Fibroblast of mammary gland (primary cell): ENCODE data around the gene CELA1.
"Not testable (repeated sequence)": the region's sequence is repeated elsewhere in the genome, so short reads cannot be mapped to it uniquely, and the experiment has no call there.

Source experiments
- DNase-seq: peaks from one replicate; pipeline ENCODE4 v3.0.0-alpha.2; 2010; ENCODE audit warnings: low read depth
- H3K4me3 ChIP-seq: 2 replicates; pipeline ENCODE4 v1.5.1; 2011; ENCODE audit warnings: low read depth, mild to moderate bottlenecking, low read length, moderate library complexity; ENCODE audit not compliant: control insufficient read depth
- TF ChIP-seq, protein P1 (sequence below): conservative IDR thresholded peaks from 2 replicates; pipeline ENCODE4 v1.5.1; 2011; ENCODE audit warnings: low read depth, low read length, inconsistent platforms; ENCODE audit not compliant: control insufficient read depth, insufficient read depth

The CELA1 gene

GRCh38 chr12:51320695-51321320 lies 25.7 kb downstream of the CELA1 start:
- DNase-seq = peak; percentile 53
- H3K4me3 ChIP-seq = no peak overlapping the region

GRCh38 chr12:51320311-51320694 lies 26.2 kb downstream of the CELA1 start:
- no peak overlapping the region for H3K4me3 ChIP-seq
- TF ChIP-seq, protein P1, sequence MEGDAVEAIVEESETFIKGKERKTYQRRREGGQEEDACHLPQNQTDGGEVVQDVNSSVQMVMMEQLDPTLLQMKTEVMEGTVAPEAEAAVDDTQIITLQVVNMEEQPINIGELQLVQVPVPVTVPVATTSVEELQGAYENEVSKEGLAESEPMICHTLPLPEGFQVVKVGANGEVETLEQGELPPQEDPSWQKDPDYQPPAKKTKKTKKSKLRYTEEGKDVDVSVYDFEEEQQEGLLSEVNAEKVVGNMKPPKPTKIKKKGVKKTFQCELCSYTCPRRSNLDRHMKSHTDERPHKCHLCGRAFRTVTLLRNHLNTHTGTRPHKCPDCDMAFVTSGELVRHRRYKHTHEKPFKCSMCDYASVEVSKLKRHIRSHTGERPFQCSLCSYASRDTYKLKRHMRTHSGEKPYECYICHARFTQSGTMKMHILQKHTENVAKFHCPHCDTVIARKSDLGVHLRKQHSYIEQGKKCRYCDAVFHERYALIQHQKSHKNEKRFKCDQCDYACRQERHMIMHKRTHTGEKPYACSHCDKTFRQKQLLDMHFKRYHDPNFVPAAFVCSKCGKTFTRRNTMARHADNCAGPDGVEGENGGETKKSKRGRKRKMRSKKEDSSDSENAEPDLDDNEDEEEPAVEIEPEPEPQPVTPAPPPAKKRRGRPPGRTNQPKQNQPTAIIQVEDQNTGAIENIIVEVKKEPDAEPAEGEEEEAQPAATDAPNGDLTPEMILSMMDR = no peak
- no peak for DNase-seq

More at GRCh38 chr12:51320695-51321320, 25.7 kb downstream of the CELA1 start:
- TF ChIP-seq, protein P1 = no peak

GRCh38 chr12:51318846-51319599 lies 27.5 kb downstream of the CELA1 start:
- H3K4me3 ChIP-seq = no peak overlapping the region
- no peak for DNase-seq
- TF ChIP-seq, protein P1 = no peak

DNA sequence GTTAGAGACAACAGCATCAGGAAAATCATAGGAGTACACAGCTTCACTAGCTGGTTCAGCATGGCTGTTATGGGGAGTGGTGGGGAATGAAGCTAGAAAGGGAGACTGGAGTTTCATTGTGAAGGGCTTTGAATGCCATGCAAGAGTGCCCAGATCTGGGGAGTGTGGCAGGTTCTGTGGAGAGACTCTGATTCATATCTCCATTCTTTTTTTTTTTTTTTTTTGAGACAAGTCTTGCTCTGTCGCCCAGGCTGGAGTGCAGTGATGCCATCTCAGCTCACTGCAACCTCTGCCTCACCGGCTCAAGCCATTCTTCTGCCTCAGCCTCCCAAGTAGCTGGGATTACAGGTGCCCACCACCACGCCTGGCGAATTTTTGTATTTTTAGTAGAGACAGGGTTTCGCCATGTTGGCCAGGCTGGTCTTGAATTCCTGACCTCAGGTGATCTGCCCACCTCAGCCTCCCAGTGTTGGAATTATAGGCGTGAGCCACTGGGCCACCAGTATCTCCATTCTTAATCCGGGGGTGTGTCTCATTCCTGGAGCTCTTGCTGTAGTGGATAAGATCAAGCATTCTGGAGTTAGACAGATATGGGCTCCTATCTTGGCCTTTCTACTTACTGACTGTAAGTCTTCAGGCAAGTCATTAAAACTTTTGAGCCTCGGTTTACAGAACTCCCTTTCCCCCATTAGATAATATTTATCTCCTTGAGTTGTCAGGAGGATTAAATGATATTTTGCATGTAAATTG lies 28.2 kb downstream of the CELA1 start:
- H3K4me3 ChIP-seq, DNase-seq: not testable (repeated sequence)

- DNase-seq = no peak
- TF ChIP-seq, protein P1 = no peak
- H3K4me3 ChIP-seq = no peak overlapping the region
Observed at GRCh38 chr12:51311389-51311788, 35.1 kb downstream of the CELA1 start.

GRCh38 chr12:51307655-51308593 lies 38.6 kb downstream of the CELA1 start:
- DNase-seq = peak; percentile 91
- TF ChIP-seq, protein P1 = no peak
- no peak overlapping the region for H3K4me3 ChIP-seq
